NCI-H2196 treated with DMSO at 0.1 percent for 48 hours (cell line): ENCODE results near the gene DPYSL4.

ENCODE experiments used
- DNase-seq: peaks from one replicate; lab custom pipeline; 2025; ENCODE audit not compliant: unreplicated experiment; lab: John Stamatoyannopoulos, UW

DPYSL4 gene

GRCh38 chr10:132239126-132240031, 52.6 kb downstream of the DPYSL4 start:
- no peak for DNase-seq

DNA sequence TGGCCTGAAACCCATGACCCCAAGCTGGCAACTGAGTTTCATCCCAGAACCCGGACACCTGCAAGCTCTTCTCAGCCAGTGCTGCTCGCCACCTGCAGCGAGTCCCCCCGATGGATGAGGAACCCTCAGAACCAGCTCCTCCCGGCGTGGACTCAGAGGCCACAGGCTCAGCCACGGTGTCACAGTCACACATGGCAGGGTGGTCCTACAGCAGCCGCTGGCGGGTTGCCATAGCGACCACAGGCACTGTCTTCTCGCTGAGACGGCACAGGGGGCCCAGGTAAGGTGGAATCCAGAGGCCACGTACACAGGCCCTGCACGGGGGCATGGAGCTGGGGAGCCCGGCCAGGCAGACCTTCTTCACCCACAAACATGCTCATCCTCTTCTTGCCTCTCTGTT, 53.4 kb downstream of the DPYSL4 start:
- DNase-seq = no peak

DNA sequence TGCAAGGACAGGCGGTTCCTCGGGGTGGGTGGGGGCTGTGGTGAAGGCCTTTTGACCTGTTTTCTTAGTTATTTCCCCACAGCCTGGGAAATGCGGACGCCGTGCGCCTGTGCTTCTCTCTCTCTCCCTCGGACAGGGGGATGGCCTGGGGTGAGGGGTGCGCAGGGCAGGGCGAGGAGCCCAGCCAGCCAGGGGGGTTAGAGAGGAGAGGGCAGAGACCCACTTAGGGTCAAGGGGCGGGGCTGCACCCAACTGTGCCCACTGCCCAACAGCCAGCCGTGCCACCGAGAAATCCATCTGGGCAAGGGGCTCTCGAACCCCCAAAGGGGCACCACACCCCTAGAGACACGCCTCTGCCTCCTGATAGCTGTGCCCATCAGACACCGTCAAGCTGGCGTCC, 53.8 kb downstream of the DPYSL4 start:
- DNase-seq = no peak

GRCh38 chr10:132241086-132241485, 54.3 kb downstream of the DPYSL4 start:
- DNase-seq = no peak

GRCh38 chr10:132241496-132241895, 54.7 kb downstream of the DPYSL4 start:
- no peak for DNase-seq

- DNase-seq = no peak
These were observed 55.5 kb downstream of the DPYSL4 start for GRCh38 chr10:132242103-132242840.

GRCh38 chr10:132243141-132243540, 56.4 kb downstream of the DPYSL4 start:
- DNase-seq = no peak

- no peak for DNase-seq
These were observed 56.9 kb downstream of the DPYSL4 start for GRCh38 chr10:132243626-132244025.

DNA sequence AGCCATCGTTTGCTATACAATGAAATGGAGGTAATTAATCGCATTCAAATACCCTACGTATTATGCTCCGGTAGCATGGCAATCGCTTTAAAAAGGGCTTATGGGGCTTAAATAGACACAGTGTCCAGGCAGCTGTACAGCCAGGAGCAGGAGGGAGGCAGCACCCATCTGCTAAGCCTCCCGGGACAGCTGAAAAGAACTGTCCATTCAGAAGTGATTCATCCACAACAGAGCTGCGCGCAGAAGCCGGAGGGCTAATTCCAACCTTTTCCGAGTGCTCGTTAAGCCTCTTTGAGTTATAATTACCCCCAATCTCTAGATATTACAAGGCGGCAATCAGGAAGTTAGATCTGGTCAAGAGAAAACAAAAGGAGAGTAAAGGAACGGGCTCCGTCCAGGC, 58.3 kb downstream of the DPYSL4 start:
- DNase-seq = no peak

- no peak for DNase-seq
These were observed 59.5 kb downstream of the DPYSL4 start for GRCh38 chr10:132246296-132246695.

DNA sequence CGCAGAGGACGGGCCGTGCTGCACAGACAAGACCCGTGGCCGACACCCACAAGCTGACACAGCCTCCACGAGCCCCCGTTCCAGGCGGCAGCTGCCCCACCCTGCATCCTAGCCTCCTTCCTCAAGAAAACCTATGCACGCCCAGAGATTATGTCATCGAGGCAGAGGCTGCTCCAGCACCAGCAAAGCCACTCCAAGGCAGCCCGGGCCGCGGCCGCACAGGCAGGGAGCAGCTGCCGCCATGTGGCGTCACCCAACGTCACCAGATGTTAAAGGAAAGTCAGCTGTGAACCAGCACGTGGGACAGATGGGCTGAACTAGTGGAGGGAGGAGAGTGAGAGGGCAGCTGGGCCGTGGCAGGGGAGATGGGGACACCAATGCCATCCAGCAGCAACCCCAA, 61.2 kb downstream of the DPYSL4 start:
- no peak for DNase-seq

- DNase-seq = no peak
These were observed 61.9 kb downstream of the DPYSL4 start for GRCh38 chr10:132248455-132249225.

DNA sequence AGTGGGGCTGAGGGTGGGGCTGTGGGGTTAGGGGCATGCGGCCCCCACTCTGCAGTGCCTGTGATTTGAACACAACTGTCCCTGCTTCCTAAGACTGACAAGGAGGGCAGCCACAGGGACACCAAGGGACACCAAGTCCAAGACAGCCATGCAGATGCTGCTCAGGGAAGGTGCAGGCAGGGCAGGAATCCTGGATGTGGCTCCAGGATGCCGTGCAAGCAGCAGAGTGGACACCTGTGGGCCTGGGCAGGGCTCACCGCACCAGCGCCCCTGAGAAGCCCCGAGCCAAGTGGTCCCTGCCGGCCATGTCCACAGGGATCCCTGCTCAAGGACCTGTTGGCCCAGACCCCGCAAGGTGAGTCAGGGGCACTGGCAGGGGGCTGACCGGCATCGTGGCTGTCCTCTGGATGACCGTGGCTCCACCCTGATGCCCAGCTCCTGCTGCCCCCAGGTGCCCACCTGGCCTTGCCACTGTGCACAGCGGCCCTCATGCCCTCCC, 62.5 kb downstream of the DPYSL4 start:
- DNase-seq = no peak

GRCh38 chr10:132249824-132250375, 63.2 kb downstream of the DPYSL4 start:
- DNase-seq = no peak

GRCh38 chr10:132250481-132251475, 64.0 kb downstream of the DPYSL4 start:
- no peak for DNase-seq

DNA sequence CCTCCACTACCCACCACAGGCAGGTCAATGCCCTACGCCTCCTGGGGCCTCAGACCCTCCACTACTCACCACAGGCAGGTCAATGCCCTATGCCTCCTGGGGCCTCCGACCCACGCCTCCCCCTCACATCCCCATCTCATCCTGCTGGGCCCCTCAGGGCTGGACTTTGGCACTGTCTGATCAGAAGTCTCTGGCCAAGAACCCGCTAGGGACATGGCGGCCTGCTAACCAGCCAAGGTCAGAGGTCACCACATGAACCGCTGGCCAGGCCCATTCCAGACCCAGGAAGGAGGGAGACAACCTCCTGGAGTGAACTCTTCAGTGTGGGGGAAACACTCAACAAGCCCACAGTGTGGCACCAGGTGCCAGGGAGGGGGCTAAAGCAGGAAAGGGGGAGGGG, 65.2 kb downstream of the DPYSL4 start:
- DNase-seq = no peak

DNA sequence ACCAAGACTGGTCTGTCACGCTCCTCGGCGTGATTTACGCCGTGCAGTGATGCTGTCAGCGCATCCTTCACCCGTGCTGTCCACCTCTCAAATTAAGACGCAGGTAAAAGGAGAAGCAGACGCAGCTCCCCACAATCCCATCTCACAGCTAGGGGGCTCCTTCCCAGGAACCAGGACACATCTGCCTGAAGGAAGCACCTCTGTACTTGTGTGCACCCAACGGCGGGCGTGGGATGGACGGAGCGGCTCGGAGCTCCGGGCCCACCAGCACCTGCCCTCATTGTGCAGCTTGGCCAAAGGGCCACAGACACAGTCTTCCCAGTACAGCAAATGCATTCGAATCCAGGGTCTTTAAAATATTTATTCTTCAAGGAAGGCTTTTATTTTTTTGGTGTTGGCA, 65.7 kb downstream of the DPYSL4 start:
- no peak for DNase-seq

DNA sequence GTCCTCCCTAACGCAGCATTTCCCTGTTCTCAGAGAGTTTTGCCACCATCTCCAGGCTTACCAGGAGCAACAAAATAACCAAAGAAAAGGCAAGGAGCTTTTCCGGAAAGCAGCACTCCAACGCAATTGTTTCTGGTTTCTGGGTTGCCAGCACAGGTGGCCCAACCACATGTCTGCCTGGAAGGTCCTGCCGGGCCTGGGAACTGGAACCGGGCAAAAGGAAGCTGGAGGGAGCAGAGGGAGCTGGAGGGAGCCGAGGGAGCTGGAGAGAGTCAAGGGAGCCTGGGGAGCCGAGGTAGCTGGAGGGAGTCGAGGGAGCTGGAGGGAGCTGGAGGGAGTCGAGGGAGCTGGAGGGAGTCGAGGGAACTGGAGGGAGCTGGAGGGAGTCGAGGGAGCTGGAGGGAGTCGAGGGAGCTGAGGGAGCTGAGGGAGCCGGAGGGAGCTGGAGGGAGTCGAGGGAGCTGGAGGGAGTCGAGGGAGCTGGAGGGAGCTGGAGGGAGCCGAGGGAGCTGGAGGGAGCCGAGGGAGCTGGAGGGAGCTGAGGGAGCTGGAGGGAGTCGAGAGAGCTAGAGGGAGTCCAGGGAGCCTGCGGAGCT, 66.4 kb downstream of the DPYSL4 start:
- DNase-seq = no peak

DNA sequence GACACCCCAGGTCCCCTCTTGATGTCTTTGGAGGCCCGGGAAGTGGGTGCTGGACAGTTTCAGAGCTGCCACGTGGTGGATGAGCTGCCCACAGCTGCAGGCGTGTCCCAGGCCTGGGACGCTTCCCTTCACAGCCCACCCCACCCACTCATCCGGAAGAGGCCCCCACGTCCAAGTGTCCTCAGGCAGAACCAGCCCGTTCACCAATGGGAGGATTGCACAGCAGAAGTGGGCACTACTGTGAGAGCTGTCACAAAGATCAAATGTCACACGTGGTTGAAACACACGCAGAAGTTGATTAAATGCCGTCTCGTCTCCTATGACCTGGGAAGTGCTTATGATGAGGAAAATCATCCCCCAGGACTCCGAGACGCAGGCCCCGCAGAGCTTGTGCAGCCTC, 68.1 kb downstream of the DPYSL4 start:
- no peak for DNase-seq
